HepG2 (cell line): Measurements from ENCODE around the gene TRMT10C. TPM values are rescaled to one million over a fixed set of nuclear protein-coding genes. Genes with fewer than 3 reads are reported as not detected.

Experiments
- HOXD1 ChIP-seq: sonication (generic); formaldehyde crosslinking; IDR thresholded peaks from 2 replicates; pipeline ENCODE4 v1.5.0; 2020; ENCODE audit warnings: missing genetic modification reagents
- ISL2 ChIP-seq: sonication (generic); formaldehyde crosslinking; IDR thresholded peaks from 2 replicates; pipeline ENCODE4 v1.5.0; 2020; ENCODE audit warnings: missing genetic modification reagents
- MAFF ChIP-seq: IDR thresholded peaks from 2 replicates; pipeline ENCODE4 v1.6.1; 2011; ENCODE audit warnings: low read depth, low read length, improper control_type of control experiment
- NFKB2 ChIP-seq: sonication (generic); formaldehyde crosslinking; IDR thresholded peaks from 2 replicates; pipeline ENCODE4 v1.4.0; 2020; ENCODE audit warnings: missing genetic modification reagents, borderline replicate concordance
- PCBP2 ChIP-seq: fragments of 200-400 bp; formaldehyde crosslinking; optimal IDR thresholded peaks from 2 replicates; pipeline ENCODE3; 2018; ENCODE audit warnings: low read length, low read depth; ENCODE audit not compliant: poor library complexity, severe bottlenecking
- SPEN ChIP-seq: sonication (generic); formaldehyde crosslinking; IDR thresholded peaks from 2 replicates; pipeline ENCODE4 v1.5.1; 2020; ENCODE audit warnings: low read depth, mild to moderate bottlenecking, missing genetic modification reagents
- TAF1 ChIP-seq: sonication (generic); formaldehyde crosslinking; IDR thresholded peaks from 2 replicates; pipeline ENCODE4 v1.4.0; 2020; ENCODE audit warnings: missing genetic modification reagents
- TSC22D2 ChIP-seq: sonication (generic); formaldehyde crosslinking; IDR thresholded peaks from 2 replicates; pipeline ENCODE4 v1.5.1; 2020; ENCODE audit warnings: missing genetic modification reagents, mild to moderate bottlenecking, borderline replicate concordance
- ZMYM3 ChIP-seq: sonication (generic); formaldehyde crosslinking; IDR thresholded peaks from 2 replicates; pipeline ENCODE4 v1.5.1; 2020; ENCODE audit warnings: mild to moderate bottlenecking, missing genetic modification reagents
- ZNF20 ChIP-seq: sonication (generic); formaldehyde crosslinking; IDR thresholded peaks from 2 replicates; pipeline ENCODE4 v1.4.0; 2020; ENCODE audit warnings: mild to moderate bottlenecking, moderate library complexity, missing genetic modification reagents
- ZNF558 ChIP-seq: sonication (generic); formaldehyde crosslinking; IDR thresholded peaks from 2 replicates; pipeline ENCODE4 v1.9.0; 2022; ENCODE audit warnings: mild to moderate bottlenecking, missing genetic modification reagents, borderline replicate concordance
- ZNF644 ChIP-seq: IDR thresholded peaks from 2 replicates; pipeline ENCODE4 v1.6.1; 2016; ENCODE audit warnings: low read depth
- polyA plus RNA-seq, 8 experiments: library from polyadenylated mRNA; depleted of rRNA in 3 of 8; stranded (reverse) in 7 of 8; unstranded in 1 of 8; fragments of >200 nt; fragmentation: Illumina TruSeq in 4 of 8; extraction: Trizol in 4 of 8; gene quantifications; 2 replicates each; pipeline versions ENCODE4 v1.2.1 to v1.2.3, GENCODE V29; 2011 to 2016; ENCODE audit warnings: low read depth in 4 of 8, missing spikeins in 1 of 8, mixed read lengths in 1 of 8; ENCODE audit not compliant: insufficient read depth in 1 of 8
- total RNA-seq, 5 experiments: library from RNA; depleted of rRNA; stranded (reverse); fragments of >200 nt; fragmentation: Illumina TruSeq; extraction: Trizol; gene quantifications; 2 replicates each; pipeline ENCODE4 v1.2.3, GENCODE V29; 2016; ENCODE audit warnings: low read depth in 1 of 5
- TF ChIP-seq, protein P1 (sequence below): IDR thresholded peaks from 2 replicates; pipeline ENCODE4 v1.6.1; 2016; ENCODE audit warnings: mild to moderate bottlenecking
- TF ChIP-seq, protein P2 (sequence below): sonication (generic); formaldehyde crosslinking; IDR thresholded peaks from 2 replicates; pipeline ENCODE4 v1.8.1; 2023; ENCODE audit warnings: mild to moderate bottlenecking, inconsistent platforms, moderate library complexity, missing genetic modification reagents, borderline replicate concordance
- TF ChIP-seq, protein P3 (sequence below): sonication (generic); formaldehyde crosslinking; IDR thresholded peaks from 2 replicates; pipeline ENCODE4 v1.8.0; 2022; ENCODE audit warnings: mild to moderate bottlenecking, missing genetic modification reagents; ENCODE audit not compliant: insufficient replicate concordance
- TF ChIP-seq, protein P4 (sequence below): sonication (generic); formaldehyde crosslinking; IDR thresholded peaks from 2 replicates; pipeline ENCODE4 v1.5.0; 2020; ENCODE audit warnings: mild to moderate bottlenecking, missing genetic modification reagents
- TF ChIP-seq, protein P5 (sequence below): sonication (generic); formaldehyde crosslinking; IDR thresholded peaks from 2 replicates; pipeline ENCODE4 v1.5.0; 2020; ENCODE audit warnings: missing genetic modification reagents
- TF ChIP-seq, protein P6 (sequence below): sonication (generic); formaldehyde crosslinking; IDR thresholded peaks from 2 replicates; pipeline ENCODE4 v1.4.0; 2020; ENCODE audit warnings: missing genetic modification reagents, borderline replicate concordance
- TF ChIP-seq, protein P7 (sequence below): conservative IDR thresholded peaks from 2 replicates; pipeline ENCODE4 v1.6.1; 2018; ENCODE audit warnings: missing genetic modification reagents

Gene TRMT10C
- total and polyA plus RNA-seq, 2 of the 13 experiments (the other 11 are each of a cell fraction or from before 2014, with no cell fraction given) = 10.8 to 39.2 TPM

DNA sequence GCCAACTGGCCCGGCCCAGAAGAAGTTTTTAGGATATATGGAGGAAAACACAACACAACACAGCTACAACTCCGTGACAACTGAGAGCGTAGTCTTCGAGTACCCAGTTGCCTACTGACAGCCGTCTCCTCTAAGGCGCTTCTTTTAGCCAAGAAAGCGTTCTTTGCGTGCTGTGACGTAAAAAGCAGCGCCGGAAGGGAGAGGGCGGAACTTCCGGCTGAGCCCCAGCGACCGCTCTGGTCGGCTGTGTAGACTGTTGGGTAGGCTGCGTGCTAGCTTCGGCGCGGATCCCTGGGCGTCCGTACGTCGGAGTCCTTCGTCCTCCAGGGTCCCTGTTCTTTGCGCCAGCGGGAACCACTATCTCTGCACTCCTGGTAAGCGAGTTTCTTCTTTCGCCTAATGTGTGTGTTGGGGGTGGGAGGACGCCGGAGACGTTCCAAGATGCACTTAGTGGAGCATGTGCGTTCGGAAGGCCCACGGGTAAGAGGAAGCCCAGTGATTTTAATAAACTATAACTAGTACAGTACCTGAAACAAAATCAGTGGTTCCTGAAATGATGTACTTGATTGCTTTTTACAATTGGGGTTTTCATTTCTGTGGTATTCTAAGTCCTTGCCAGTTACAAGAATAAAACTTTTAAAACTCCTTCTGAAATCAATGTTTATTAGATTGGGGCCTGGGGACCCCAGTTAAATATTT, at the start of gene TRMT10C (continued):
- no peak; the same call in 1 of the 2 replicates for TF ChIP-seq ZNF558 (CRISPR knock-in tag)
- TF ChIP-seq TAF1 (CRISPR knock-in tag) = peak; percentile 92
- TF ChIP-seq, protein P1, sequence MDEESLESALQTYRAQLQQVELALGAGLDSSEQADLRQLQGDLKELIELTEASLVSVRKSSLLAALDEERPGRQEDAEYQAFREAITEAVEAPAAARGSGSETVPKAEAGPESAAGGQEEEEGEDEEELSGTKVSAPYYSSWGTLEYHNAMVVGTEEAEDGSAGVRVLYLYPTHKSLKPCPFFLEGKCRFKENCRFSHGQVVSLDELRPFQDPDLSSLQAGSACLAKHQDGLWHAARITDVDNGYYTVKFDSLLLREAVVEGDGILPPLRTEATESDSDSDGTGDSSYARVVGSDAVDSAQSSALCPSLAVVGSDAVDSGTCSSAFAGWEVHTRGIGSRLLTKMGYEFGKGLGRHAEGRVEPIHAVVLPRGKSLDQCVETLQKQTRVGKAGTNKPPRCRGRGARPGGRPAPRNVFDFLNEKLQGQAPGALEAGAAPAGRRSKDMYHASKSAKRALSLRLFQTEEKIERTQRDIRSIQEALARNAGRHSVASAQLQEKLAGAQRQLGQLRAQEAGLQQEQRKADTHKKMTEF (CRISPR knock-in tag) = peak; percentile 48; the same call in 1 of the 2 replicates
- TF ChIP-seq NFKB2 (CRISPR knock-in tag) = peak; percentile 73; the same call in 1 of the 2 replicates
- TF ChIP-seq, protein P2, sequence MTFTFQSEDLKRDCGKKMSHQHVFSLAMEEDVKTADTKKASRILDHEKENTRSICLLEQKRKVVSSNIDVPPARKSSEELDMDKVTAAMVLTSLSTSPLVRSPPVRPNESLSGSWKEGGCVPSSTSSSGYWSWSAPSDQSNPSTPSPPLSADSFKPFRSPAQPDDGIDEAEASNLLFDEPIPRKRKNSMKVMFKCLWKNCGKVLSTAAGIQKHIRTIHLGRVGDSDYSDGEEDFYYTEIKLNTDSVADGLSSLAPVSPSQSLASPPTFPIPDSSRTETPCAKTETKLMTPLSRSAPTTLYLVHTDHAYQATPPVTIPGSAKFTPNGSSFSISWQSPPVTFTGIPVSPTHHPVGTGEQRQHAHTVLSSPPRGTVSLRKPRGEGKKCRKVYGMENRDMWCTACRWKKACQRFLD = no peak
- TF ChIP-seq, protein P3, sequence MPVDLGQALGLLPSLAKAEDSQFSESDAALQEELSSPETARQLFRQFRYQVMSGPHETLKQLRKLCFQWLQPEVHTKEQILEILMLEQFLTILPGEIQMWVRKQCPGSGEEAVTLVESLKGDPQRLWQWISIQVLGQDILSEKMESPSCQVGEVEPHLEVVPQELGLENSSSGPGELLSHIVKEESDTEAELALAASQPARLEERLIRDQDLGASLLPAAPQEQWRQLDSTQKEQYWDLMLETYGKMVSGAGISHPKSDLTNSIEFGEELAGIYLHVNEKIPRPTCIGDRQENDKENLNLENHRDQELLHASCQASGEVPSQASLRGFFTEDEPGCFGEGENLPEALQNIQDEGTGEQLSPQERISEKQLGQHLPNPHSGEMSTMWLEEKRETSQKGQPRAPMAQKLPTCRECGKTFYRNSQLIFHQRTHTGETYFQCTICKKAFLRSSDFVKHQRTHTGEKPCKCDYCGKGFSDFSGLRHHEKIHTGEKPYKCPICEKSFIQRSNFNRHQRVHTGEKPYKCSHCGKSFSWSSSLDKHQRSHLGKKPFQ = peak; percentile 58
- peak; percentile 85 for TF ChIP-seq TSC22D2
- TF ChIP-seq, protein P4, sequence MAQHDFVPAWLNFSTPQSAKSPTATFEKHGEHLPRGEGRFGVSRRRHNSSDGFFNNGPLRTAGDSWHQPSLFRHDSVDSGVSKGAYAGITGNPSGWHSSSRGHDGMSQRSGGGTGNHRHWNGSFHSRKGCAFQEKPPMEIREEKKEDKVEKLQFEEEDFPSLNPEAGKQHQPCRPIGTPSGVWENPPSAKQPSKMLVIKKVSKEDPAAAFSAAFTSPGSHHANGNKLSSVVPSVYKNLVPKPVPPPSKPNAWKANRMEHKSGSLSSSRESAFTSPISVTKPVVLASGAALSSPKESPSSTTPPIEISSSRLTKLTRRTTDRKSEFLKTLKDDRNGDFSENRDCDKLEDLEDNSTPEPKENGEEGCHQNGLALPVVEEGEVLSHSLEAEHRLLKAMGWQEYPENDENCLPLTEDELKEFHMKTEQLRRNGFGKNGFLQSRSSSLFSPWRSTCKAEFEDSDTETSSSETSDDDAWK = no peak
- TF ChIP-seq ZMYM3 (CRISPR knock-in tag) = 0 out of 2 replicates have a peak, but pooled peaks have one; percentile 26
- no peak for TF ChIP-seq ZNF644 (CRISPR knock-in tag)
- TF ChIP-seq ISL2 = peak; percentile 53
- no peak for TF ChIP-seq MAFF
- TF ChIP-seq, protein P5, sequence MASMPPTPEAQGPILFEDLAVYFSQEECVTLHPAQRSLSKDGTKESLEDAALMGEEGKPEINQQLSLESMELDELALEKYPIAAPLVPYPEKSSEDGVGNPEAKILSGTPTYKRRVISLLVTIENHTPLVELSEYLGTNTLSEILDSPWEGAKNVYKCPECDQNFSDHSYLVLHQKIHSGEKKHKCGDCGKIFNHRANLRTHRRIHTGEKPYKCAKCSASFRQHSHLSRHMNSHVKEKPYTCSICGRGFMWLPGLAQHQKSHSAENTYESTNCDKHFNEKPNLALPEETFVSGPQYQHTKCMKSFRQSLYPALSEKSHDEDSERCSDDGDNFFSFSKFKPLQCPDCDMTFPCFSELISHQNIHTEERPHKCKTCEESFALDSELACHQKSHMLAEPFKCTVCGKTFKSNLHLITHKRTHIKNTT = no peak
- TF ChIP-seq PCBP2 = no peak
- TF ChIP-seq, protein P6, sequence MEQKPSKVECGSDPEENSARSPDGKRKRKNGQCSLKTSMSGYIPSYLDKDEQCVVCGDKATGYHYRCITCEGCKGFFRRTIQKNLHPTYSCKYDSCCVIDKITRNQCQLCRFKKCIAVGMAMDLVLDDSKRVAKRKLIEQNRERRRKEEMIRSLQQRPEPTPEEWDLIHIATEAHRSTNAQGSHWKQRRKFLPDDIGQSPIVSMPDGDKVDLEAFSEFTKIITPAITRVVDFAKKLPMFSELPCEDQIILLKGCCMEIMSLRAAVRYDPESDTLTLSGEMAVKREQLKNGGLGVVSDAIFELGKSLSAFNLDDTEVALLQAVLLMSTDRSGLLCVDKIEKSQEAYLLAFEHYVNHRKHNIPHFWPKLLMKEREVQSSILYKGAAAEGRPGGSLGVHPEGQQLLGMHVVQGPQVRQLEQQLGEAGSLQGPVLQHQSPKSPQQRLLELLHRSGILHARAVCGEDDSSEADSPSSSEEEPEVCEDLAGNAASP = peak; percentile 67; the same call in 1 of the 2 replicates
- TF ChIP-seq HOXD1 (CRISPR knock-in tag) = 0 out of 2 replicates have a peak, but pooled peaks have one; percentile 59
- TF ChIP-seq ZNF20 (CRISPR knock-in tag) = no peak
- peak; percentile 93 for TF ChIP-seq SPEN (CRISPR knock-in tag)
- TF ChIP-seq, protein P7, sequence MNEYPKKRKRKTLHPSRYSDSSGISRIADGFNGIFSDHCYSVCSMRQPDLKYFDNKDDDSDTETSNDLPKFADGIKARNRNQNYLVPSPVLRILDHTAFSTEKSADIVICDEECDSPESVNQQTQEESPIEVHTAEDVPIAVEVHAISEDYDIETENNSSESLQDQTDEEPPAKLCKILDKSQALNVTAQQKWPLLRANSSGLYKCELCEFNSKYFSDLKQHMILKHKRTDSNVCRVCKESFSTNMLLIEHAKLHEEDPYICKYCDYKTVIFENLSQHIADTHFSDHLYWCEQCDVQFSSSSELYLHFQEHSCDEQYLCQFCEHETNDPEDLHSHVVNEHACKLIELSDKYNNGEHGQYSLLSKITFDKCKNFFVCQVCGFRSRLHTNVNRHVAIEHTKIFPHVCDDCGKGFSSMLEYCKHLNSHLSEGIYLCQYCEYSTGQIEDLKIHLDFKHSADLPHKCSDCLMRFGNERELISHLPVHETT (CRISPR knock-in tag) = peak; percentile 61; the same call in 1 of the 2 replicates
